Gastroesophageal sphincter (tissue), 3 donors: ENCODE data around the gene ROBO1.

Experiments
- CTCF ChIP-seq, 4 experiments: fragments of 200-600 bp in 2 of 4; fragments of 450-650 bp in 2 of 4; sonication (generic) in 1 of 4; IDR thresholded peaks; one replicate each; pipeline ENCODE4 v1.5.1; 2017 to 2019; ENCODE audit warnings: antibody characterized with exemption in 4 of 4, mild to moderate bottlenecking in 2 of 4, moderate library complexity in 2 of 4
- POLR2AphosphoS5 ChIP-seq: sonication (generic); formaldehyde crosslinking; IDR thresholded peaks from one replicate; pipeline ENCODE4 v1.6.1; 2017; ENCODE audit warnings: antibody characterized with exemption

- TF ChIP-seq CTCF (IDR thresholded peaks at IDR 0.05) (no peak), POLR2AphosphoS5 (no peak)
These were observed 1097.7 kb downstream of the ROBO1 start for GRCh38 chr3:78670094-78670493.
